BLaER1 (cell line): Measurements from ENCODE around the gene HNRNPU.

Experiments
- H3K27ac ChIP-seq: shearing (Covaris generic); formaldehyde crosslinking; 2 replicates; pipeline ENCODE4 v1.8.1; 2022
- H3K27me3 ChIP-seq: shearing (Covaris generic); formaldehyde crosslinking; 2 replicates; pipeline ENCODE4 v1.8.1; 2022
- H3K36me3 ChIP-seq: shearing (Covaris generic); formaldehyde crosslinking; 2 replicates; pipeline ENCODE4 v1.8.1; 2022
- H3K4me1 ChIP-seq: shearing (Covaris generic); formaldehyde crosslinking; 2 replicates; pipeline ENCODE4 v1.8.1; 2022
- H3K4me2 ChIP-seq: shearing (Covaris generic); formaldehyde crosslinking; 2 replicates; pipeline ENCODE4 v1.8.1; 2022
- H3K4me3 ChIP-seq: shearing (Covaris generic); formaldehyde crosslinking; 2 replicates; pipeline ENCODE4 v1.8.1; 2022
- H3K9ac ChIP-seq: shearing (Covaris generic); formaldehyde crosslinking; 2 replicates; pipeline ENCODE4 v1.8.1; 2022
- H3K9me3 ChIP-seq: shearing (Covaris generic); formaldehyde crosslinking; 2 replicates; pipeline ENCODE4 v1.8.1; 2022
- H4K20me1 ChIP-seq: shearing (Covaris generic); formaldehyde crosslinking; 2 replicates; pipeline ENCODE4 v1.8.1; 2022
- Cebpa-rat ChIP-seq: shearing (Covaris generic); IDR thresholded peaks from 2 replicates; pipeline ENCODE4 v1.8.1; 2022

HNRNPU gene

DNA sequence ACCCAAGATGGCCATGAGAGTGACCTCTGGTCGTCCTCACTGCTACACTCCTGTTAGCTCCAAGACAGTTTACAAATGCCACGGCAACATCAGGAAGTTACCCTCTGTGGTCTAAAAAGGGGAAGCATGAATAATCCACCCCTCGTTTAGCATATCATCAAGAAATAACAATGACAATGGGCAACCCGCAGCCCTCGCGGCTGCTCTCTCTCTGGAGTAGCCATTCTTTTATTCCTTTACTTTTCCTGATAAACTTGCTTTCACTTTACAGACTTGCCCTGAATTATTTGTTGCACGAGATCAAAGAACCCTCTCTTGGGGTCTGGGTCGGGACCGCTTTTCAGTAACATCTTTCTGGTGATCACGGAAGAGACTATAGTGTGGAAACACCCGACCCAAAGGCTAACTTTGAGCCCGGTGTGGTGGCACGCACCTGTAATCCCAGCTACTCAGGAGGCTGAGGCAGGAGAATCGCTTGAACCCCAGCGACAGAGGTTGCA, 48.7 kb downstream of the HNRNPU start:
- no peak overlapping the region for H3K4me3 ChIP-seq
- H3K4me2 ChIP-seq: no peak overlapping the region; the same call in 1 of the 2 replicates

DNA sequence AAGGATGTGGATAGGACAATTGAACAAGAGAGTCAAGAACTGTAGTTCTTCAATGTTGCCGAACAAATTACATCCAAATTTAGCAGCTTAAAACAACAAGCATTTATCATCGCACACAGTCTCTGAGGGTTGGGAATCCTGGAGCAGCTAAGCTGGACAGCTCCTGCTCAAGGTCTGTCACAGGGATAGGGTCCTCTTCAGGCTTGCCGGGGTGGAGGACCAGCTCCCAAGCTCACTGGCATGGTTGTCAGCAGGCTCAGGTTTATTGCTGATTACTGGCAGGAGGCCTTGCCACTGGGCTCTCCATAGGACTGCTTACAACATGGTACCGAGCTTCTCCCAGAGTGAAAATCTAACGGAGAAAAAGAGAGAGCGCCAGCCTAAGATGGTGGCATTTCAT, 51.0 kb downstream of the HNRNPU start:
- Histone ChIP-seq H3K27ac (no peak overlapping the region), H3K9ac (no peak overlapping the region), H3K36me3 (no peaks in the 10 kb centered on the region), H3K9me3 (no peaks in the 10 kb centered on the region), H3K4me3 (no peak overlapping the region), H3K4me2 (no peak overlapping the region), H3K4me1 (peaks cover 14% of the 10 kb centered on the region), H3K27me3 (no peaks in the 10 kb centered on the region; the same call in 1 of the 2 replicates), H4K20me1 (no peaks in the 10 kb centered on the region)
- no peak for TF ChIP-seq Cebpa-rat

More for the DNA sequence above, 48.7 kb downstream of the HNRNPU start:
- no peak overlapping the region for H3K9ac ChIP-seq
- no peaks in the 10 kb centered on the region for H4K20me1 ChIP-seq
- H3K36me3 ChIP-seq: no peaks in the 10 kb centered on the region
- TF ChIP-seq Cebpa-rat: no peak
- peaks cover 14% of the 10 kb centered on the region for H3K4me1 ChIP-seq
- no peak overlapping the region for H3K27ac ChIP-seq
- H3K27me3 ChIP-seq: no peaks in the 10 kb centered on the region; the same call in 1 of the 2 replicates
- no peaks in the 10 kb centered on the region for H3K9me3 ChIP-seq

DNA sequence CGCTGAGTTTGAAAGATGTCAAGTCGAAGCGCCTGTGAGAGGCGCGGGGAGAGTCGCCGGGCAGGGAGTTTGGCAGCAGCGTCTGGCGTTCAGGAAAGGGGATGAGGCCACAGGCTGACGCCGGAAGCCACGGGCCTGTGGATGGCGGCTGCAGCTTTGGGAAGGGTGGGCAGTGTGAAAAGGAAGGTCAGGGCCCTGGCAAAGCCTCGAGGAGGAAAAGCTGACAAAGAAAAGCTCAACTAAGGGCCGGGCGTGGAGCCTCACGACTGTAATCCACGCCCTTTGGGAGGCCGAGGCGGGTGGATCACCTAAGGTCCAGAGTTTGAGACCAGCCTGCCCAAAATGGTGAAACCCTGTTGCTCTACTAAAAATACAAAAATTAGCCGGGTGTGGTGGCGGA, 54.1 kb downstream of the HNRNPU start:
- no peaks in the 10 kb centered on the region for H3K36me3 ChIP-seq
- H3K9ac ChIP-seq: no peak overlapping the region
- TF ChIP-seq Cebpa-rat: no peak
- H3K27ac ChIP-seq: no peak overlapping the region
- H4K20me1 ChIP-seq: no peaks in the 10 kb centered on the region
- no peak overlapping the region for H3K4me2 ChIP-seq
- no peaks in the 10 kb centered on the region for H3K27me3 ChIP-seq
- no peak overlapping the region for H3K4me3 ChIP-seq
- H3K9me3 ChIP-seq: no peaks in the 10 kb centered on the region
- H3K4me1 ChIP-seq: peaks cover 26% of the 10 kb centered on the region

DNA sequence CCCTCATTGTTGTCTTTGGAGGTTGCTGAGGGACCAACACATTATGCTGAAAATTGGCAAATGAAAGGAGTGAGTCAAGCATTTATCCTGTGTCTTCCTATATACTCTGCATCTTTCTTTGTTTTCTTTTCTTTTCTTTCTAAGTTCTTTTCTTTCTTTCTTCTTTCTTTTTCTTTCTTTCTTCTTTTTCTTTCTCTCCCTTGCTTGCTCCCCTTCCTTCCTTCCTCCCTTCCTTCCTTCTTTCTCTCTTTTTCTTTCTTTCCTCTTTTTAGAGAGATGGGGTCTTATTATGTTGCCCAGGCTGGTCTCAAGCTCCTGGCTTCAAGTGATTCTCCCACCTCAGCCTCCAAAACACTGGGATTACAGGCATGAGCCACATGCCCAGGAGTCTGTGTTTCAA, 57.2 kb downstream of the HNRNPU start:
- Histone ChIP-seq H4K20me1 (no peaks in the 10 kb centered on the region), H3K27ac (no peak overlapping the region), H3K27me3 (no peaks in the 10 kb centered on the region), H3K9ac (no peak overlapping the region), H3K4me3 (no peak overlapping the region), H3K9me3 (no peaks in the 10 kb centered on the region), H3K4me1 (peaks cover 19% of the 10 kb centered on the region), H3K4me2 (peak overlapping the region; percentile 1; the same call in 1 of the 2 replicates), H3K36me3 (no peaks in the 10 kb centered on the region)
- TF ChIP-seq Cebpa-rat: no peak

GRCh38 chr1:244804841-244805240, 59.5 kb downstream of the HNRNPU start:
- no peaks in the 10 kb centered on the region for H4K20me1 ChIP-seq
- H3K4me3 ChIP-seq: no peak overlapping the region
- no peaks in the 10 kb centered on the region for H3K36me3 ChIP-seq
- no peak for TF ChIP-seq Cebpa-rat
- H3K4me1 ChIP-seq: peaks cover 27% of the 10 kb centered on the region
- H3K27ac ChIP-seq: no peak overlapping the region
- H3K9ac ChIP-seq: no peak overlapping the region
- H3K9me3 ChIP-seq: no peaks in the 10 kb centered on the region
- H3K27me3 ChIP-seq: no peaks in the 10 kb centered on the region
- H3K4me2 ChIP-seq: no peak overlapping the region

GRCh38 chr1:244802556-244803239, 61.6 kb downstream of the HNRNPU start:
- Histone ChIP-seq H3K4me3 (no peak overlapping the region), H3K4me1 (peaks cover 29% of the 10 kb centered on the region), H3K36me3 (no peaks in the 10 kb centered on the region), H3K4me2 (no peak overlapping the region), H4K20me1 (no peaks in the 10 kb centered on the region), H3K9ac (no peak overlapping the region), H3K9me3 (no peaks in the 10 kb centered on the region), H3K27ac (no peak overlapping the region), H3K27me3 (no peaks in the 10 kb centered on the region)
- no peak for TF ChIP-seq Cebpa-rat

- H4K20me1 ChIP-seq: no peaks in the 10 kb centered on the region
- H3K9me3 ChIP-seq: no peaks in the 10 kb centered on the region
- no peak for TF ChIP-seq Cebpa-rat
- H3K4me3 ChIP-seq: no peak overlapping the region
- no peaks in the 10 kb centered on the region for H3K27me3 ChIP-seq
- H3K27ac ChIP-seq: no peak overlapping the region
- H3K36me3 ChIP-seq: no peaks in the 10 kb centered on the region
- H3K4me2 ChIP-seq: no peak overlapping the region
- no peak overlapping the region for H3K9ac ChIP-seq
- peaks cover 29% of the 10 kb centered on the region for H3K4me1 ChIP-seq
Observed at GRCh38 chr1:244802041-244802440, 62.3 kb downstream of the HNRNPU start.

- Histone ChIP-seq H3K9me3 (no peaks in the 10 kb centered on the region), H3K9ac (no peak overlapping the region), H3K27me3 (no peaks in the 10 kb centered on the region), H3K4me2 (peak overlapping the region; percentile 32; the same call in 1 of the 2 replicates), H3K4me3 (no peak overlapping the region), H3K27ac (no peak overlapping the region), H3K36me3 (no peaks in the 10 kb centered on the region), H3K4me1 (peaks cover 24% of the 10 kb centered on the region), H4K20me1 (no peaks in the 10 kb centered on the region)
- peak; percentile 85 for TF ChIP-seq Cebpa-rat
Observed at GRCh38 chr1:244801246-244801645, 63.1 kb downstream of the HNRNPU start.

GRCh38 chr1:244800821-244801220, 63.5 kb downstream of the HNRNPU start:
- Histone ChIP-seq H3K4me1 (peaks cover 24% of the 10 kb centered on the region), H3K36me3 (no peaks in the 10 kb centered on the region), H3K9ac (no peak overlapping the region), H3K9me3 (no peaks in the 10 kb centered on the region), H4K20me1 (no peaks in the 10 kb centered on the region), H3K27me3 (no peaks in the 10 kb centered on the region), H3K27ac (no peak overlapping the region), H3K4me2 (no peak overlapping the region), H3K4me3 (no peak overlapping the region)
- no peak for TF ChIP-seq Cebpa-rat
